HG02642 (cell line): Measurements from ENCODE around the gene CD79A.
A peak's percentile ranks its signal among the peaks of the same experiment; 100 is the strongest.

Source experiments
- ATAC-seq: cut with Tn5 transposase; IDR thresholded peaks from one replicate; pipeline ENCODE4 v1.9.1; 2021; ENCODE audit warnings: mild to moderate bottlenecking; ENCODE audit not compliant: unreplicated experiment, poor library complexity

Gene CD79A

GRCh38 chr19:41883463-41883820, 6.4 kb downstream of the CD79A start:
- ATAC-seq: no peak

- ATAC-seq: peak; percentile 78
Measured at GRCh38 chr19:41883821-41884733, 7.0 kb downstream of the CD79A start.

- no peak for ATAC-seq
Measured at GRCh38 chr19:41886761-41887710, 10.0 kb downstream of the CD79A start.

- ATAC-seq: no peak
Measured at GRCh38 chr19:41887711-41888382, 10.8 kb downstream of the CD79A start.

- ATAC-seq: no peak
Measured at GRCh38 chr19:41888926-41889325, 11.8 kb downstream of the CD79A start.

- ATAC-seq: no peak
Measured at GRCh38 chr19:41889896-41890295, 12.8 kb downstream of the CD79A start.

- no peak for ATAC-seq
Measured at GRCh38 chr19:41890936-41891335, 13.9 kb downstream of the CD79A start.

GRCh38 chr19:41892173-41892902, 15.3 kb downstream of the CD79A start:
- ATAC-seq: no peak

- ATAC-seq: no peak
Measured at GRCh38 chr19:41893899-41894298, 16.8 kb downstream of the CD79A start.

- no peak for ATAC-seq
Measured at GRCh38 chr19:41894350-41894749, 17.3 kb downstream of the CD79A start.

- ATAC-seq: no peak
Measured at GRCh38 chr19:41895745-41896580, 18.9 kb downstream of the CD79A start.

- no peak for ATAC-seq
Measured at GRCh38 chr19:41896581-41896942, 19.5 kb downstream of the CD79A start.

GRCh38 chr19:41897181-41897580, 20.1 kb downstream of the CD79A start:
- no peak for ATAC-seq

GRCh38 chr19:41897820-41898219, 20.7 kb downstream of the CD79A start:
- ATAC-seq: no peak

- no peak for ATAC-seq
Measured at GRCh38 chr19:41898235-41898634, 21.2 kb downstream of the CD79A start.

- no peak for ATAC-seq
Measured at GRCh38 chr19:41901707-41902360, 24.8 kb downstream of the CD79A start.

- no peak for ATAC-seq
Measured at GRCh38 chr19:41902594-41902993, 25.5 kb downstream of the CD79A start.

- ATAC-seq: no peak
Measured at GRCh38 chr19:41903193-41903953, 26.3 kb downstream of the CD79A start.
